Thoracic aorta (tissue), 2 donors: ENCODE data around the gene MMAB. TPM values are rescaled to one million over a fixed set of nuclear protein-coding genes. Genes with fewer than 3 reads are reported as not detected.

Experiments used
- ATAC-seq: fragments of 150-250 bp; one replicate; pipeline ENCODE4 v1.8.0; 2017; ENCODE audit warnings: low read depth; ENCODE audit not compliant: insufficient number of reproducible peaks, low FRiP score
- DNase-seq: peaks from one replicate; pipeline ENCODE4 v3.0.0-alpha.2; 2020; ENCODE audit warnings: low spot score
- H3K27ac ChIP-seq, 2 donors: fragments of 200-600 bp; sonication (generic); 1 replicate in 1 of 2; 2 replicates in 1 of 2; pipeline ENCODE4 v1.5.1; 2016; ENCODE audit warnings: mild to moderate bottlenecking in 2 of 2, moderate library complexity in 2 of 2
- H3K27me3 ChIP-seq: fragments of 200-600 bp; sonication (generic); replicated peaks from 2 replicates; pipeline ENCODE4 v1.6.0; 2016; ENCODE audit warnings: mild to moderate bottlenecking; ENCODE audit not compliant: insufficient read depth
- H3K36me3 ChIP-seq: fragments of 200-600 bp; sonication (generic); one replicate; pipeline ENCODE4 v1.5.1; 2016
- H3K4me1 ChIP-seq, 2 donors: fragments of 200-600 bp; sonication (generic); 1 replicate in 1 of 2; 2 replicates in 1 of 2; pipeline versions ENCODE4 v1.5.1 to v1.6.0; 2016; ENCODE audit warnings: low read depth in 2 of 2, mild to moderate bottlenecking in 1 of 2; ENCODE audit not compliant: control insufficient read depth in 1 of 2
- H3K4me3 ChIP-seq: fragments of 200-600 bp; sonication (generic); 2 replicates; pipeline ENCODE4 v1.5.1; 2016; ENCODE audit warnings: mild to moderate bottlenecking
- H3K9me3 ChIP-seq: fragments of 200-600 bp; sonication (generic); 2 replicates; pipeline ENCODE4 v1.5.1; 2016
- total RNA-seq, 2 donors: library from RNA; depleted of rRNA; stranded (reverse); fragments of >200 nt; gene quantifications; one replicate each; pipeline versions ENCODE4 v1.1.0 to v1.2.3, GENCODE V29; 2016
- TF ChIP-seq, protein P1 (sequence below): fragments of 200-600 bp; sonication (generic); IDR thresholded peaks from one replicate; pipeline ENCODE4 v1.5.1; 2019; ENCODE audit warnings: antibody characterized with exemption

Gene MMAB
- total RNA-seq, 2 donors from 2014 or later: 18.7 to 32.4 TPM

DNA sequence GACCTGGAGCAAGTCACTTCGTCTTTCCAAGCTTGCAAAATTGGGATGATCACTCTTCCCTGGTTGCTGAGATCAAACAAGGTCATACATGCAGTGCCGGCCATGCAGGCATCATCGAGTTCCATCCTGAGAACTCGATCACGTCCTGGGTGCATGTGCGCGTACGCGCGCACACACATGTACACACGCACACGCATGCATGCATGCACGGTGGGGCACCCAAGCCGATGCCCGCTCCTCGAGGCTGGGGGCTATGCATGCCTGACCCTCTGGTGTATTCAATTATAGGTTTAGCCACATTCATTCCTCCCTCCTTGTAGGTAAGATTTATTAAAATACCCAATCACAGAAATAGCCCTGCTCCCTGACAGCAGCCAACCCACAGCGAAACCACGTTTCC lies 26.0 kb downstream of the MMAB start:
- no peak for ATAC-seq
- TF ChIP-seq, protein P1, sequence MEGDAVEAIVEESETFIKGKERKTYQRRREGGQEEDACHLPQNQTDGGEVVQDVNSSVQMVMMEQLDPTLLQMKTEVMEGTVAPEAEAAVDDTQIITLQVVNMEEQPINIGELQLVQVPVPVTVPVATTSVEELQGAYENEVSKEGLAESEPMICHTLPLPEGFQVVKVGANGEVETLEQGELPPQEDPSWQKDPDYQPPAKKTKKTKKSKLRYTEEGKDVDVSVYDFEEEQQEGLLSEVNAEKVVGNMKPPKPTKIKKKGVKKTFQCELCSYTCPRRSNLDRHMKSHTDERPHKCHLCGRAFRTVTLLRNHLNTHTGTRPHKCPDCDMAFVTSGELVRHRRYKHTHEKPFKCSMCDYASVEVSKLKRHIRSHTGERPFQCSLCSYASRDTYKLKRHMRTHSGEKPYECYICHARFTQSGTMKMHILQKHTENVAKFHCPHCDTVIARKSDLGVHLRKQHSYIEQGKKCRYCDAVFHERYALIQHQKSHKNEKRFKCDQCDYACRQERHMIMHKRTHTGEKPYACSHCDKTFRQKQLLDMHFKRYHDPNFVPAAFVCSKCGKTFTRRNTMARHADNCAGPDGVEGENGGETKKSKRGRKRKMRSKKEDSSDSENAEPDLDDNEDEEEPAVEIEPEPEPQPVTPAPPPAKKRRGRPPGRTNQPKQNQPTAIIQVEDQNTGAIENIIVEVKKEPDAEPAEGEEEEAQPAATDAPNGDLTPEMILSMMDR: no peak
- no peak overlapping the region for H3K27ac ChIP-seq
- no peak overlapping the region for H3K4me3 ChIP-seq
- H3K4me1 ChIP-seq: peaks cover 0 to 3% of the 10 kb centered on the region in 2 donors
- no peaks in the 10 kb centered on the region for H3K9me3 ChIP-seq
- no peak for DNase-seq
- no peaks in the 10 kb centered on the region for H3K36me3 ChIP-seq
- H3K27me3 ChIP-seq: no peaks in the 10 kb centered on the region

GRCh38 chr12:109545826-109546225 lies 27.5 kb downstream of the MMAB start:
- no peak for ATAC-seq

GRCh38 chr12:109544955-109545531 lies 28.3 kb downstream of the MMAB start:
- H3K4me3 ChIP-seq: no peak overlapping the region
- H3K27ac ChIP-seq: no peak overlapping the region
- H3K36me3 ChIP-seq: no peaks in the 10 kb centered on the region
- no peaks in the 10 kb centered on the region for H3K27me3 ChIP-seq
- DNase-seq (no peak), ATAC-seq (no peak)
- TF ChIP-seq, protein P1: no peak
- H3K4me1 ChIP-seq: peaks cover 0 to 3% of the 10 kb centered on the region in 2 donors
- no peaks in the 10 kb centered on the region for H3K9me3 ChIP-seq

More at GRCh38 chr12:109545826-109546225, 27.5 kb downstream of the MMAB start:
- Histone ChIP-seq H3K4me1 (peaks cover 0 to 3% of the 10 kb centered on the region in 2 donors), H3K4me3 (no peak overlapping the region), H3K36me3 (no peaks in the 10 kb centered on the region), H3K27me3 (no peaks in the 10 kb centered on the region), H3K9me3 (no peaks in the 10 kb centered on the region), H3K27ac (no peak overlapping the region)
- DNase-seq: no peak
- TF ChIP-seq, protein P1: no peak

DNA sequence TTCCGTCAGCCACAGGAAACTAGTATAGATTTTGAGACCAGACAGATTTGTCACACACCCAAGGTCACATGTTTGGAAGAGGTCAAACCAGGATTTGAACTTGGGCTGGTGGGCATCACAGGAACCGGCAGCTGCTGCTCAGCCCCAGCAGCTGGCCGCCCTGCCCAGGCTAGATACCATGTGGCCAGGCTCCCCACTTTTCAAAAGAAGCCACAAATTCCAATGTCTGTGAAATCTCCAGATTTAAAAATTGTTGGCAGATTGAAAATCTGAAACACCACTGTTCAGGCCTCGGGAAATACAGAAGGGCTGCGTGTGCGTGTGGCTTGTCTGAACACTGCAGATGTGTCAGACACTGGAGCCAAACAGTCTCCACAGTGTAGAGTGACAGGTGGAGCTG lies 30.4 kb downstream of the MMAB start:
- H3K4me3 ChIP-seq: no peak overlapping the region
- peaks cover 0 to 3% of the 10 kb centered on the region in 2 donors for H3K4me1 ChIP-seq
- no peak for DNase-seq
- TF ChIP-seq, protein P1: no peak
- no peak overlapping the region for H3K27ac ChIP-seq
- no peaks in the 10 kb centered on the region for H3K27me3 ChIP-seq
- H3K9me3 ChIP-seq: no peaks in the 10 kb centered on the region
- H3K36me3 ChIP-seq: no peaks in the 10 kb centered on the region
- ATAC-seq: no peak

- Histone ChIP-seq H3K9me3 (no peaks in the 10 kb centered on the region), H3K4me3 (no peak overlapping the region), H3K27ac (no peak overlapping the region), H3K4me1 (peaks cover 0 to 3% of the 10 kb centered on the region in 2 donors), H3K36me3 (no peaks in the 10 kb centered on the region), H3K27me3 (no peaks in the 10 kb centered on the region)
- ATAC-seq (no peak), DNase-seq (no peak)
- TF ChIP-seq, protein P1: no peak
Measured at GRCh38 chr12:109542014-109542413, 31.3 kb downstream of the MMAB start.
